CD4-positive, alpha-beta T cell treated with Interleukin-17A for 4 hours (primary cell): ENCODE data around the gene PWWP2A.
"Not testable (repeated sequence)": the region's sequence is repeated elsewhere in the genome, so short reads cannot be mapped to it uniquely, and the experiment has no call there.

Experiments used
- DNase-seq: peaks from one replicate; pipeline ENCODE4 v3.0.0-alpha.2; 2020; ENCODE audit warnings: mixed read lengths

The PWWP2A gene

GRCh38 chr5:160075073-160075472 lies 44.2 kb downstream of the PWWP2A start:
- no peak for DNase-seq

- DNase-seq, result no peak
Observed at GRCh38 chr5:160071916-160072315, 47.3 kb downstream of the PWWP2A start.

GRCh38 chr5:160071516-160071915 lies 47.7 kb downstream of the PWWP2A start:
- no peak for DNase-seq

- DNase-seq, result not testable (repeated sequence)
Observed at GRCh38 chr5:160069120-160069519, 50.1 kb downstream of the PWWP2A start.

- no peak for DNase-seq
Observed at GRCh38 chr5:160064995-160065614, 54.1 kb downstream of the PWWP2A start.

- DNase-seq, result no peak
Observed at GRCh38 chr5:160064417-160064810, 54.8 kb downstream of the PWWP2A start.

GRCh38 chr5:160061770-160062169 lies 57.5 kb downstream of the PWWP2A start:
- DNase-seq, result no peak

- DNase-seq, result no peak
Observed at GRCh38 chr5:160060001-160060400, 59.2 kb downstream of the PWWP2A start.

- no peak for DNase-seq
Observed at GRCh38 chr5:160057256-160057655, 62.0 kb downstream of the PWWP2A start.

GRCh38 chr5:160054831-160055230 lies 64.4 kb downstream of the PWWP2A start:
- no peak for DNase-seq

GRCh38 chr5:160054047-160054446 lies 65.2 kb downstream of the PWWP2A start:
- DNase-seq, result no peak

- DNase-seq, result no peak
Observed at GRCh38 chr5:160049099-160049498, 70.2 kb downstream of the PWWP2A start.

- no peak for DNase-seq
Observed at GRCh38 chr5:160048131-160048530, 71.1 kb downstream of the PWWP2A start.

GRCh38 chr5:160047423-160047822 lies 71.8 kb downstream of the PWWP2A start:
- DNase-seq, result no peak

- no peak for DNase-seq
Observed at GRCh38 chr5:160044967-160045366, 74.3 kb downstream of the PWWP2A start.

- DNase-seq, result no peak
Observed at GRCh38 chr5:160044391-160044804, 74.9 kb downstream of the PWWP2A start.

- DNase-seq, result no peak
Observed at GRCh38 chr5:160042671-160043070, 76.6 kb downstream of the PWWP2A start.
